Stimulated activated CD8-positive, alpha-beta memory T cell treated with anti-CD3 and anti-CD28 coated beads, Interleukin-12 subunit alpha, Interleukin-12 subunit beta, amount 100 ng/mL, for 24 hours (primary cell): ENCODE data around the gene SSTR3.
"Not testable (repeated sequence)": the region's sequence is repeated elsewhere in the genome, so short reads cannot be mapped to it uniquely, and the experiment has no call there.

ENCODE experiments used
- DNase-seq: peaks from one replicate; pipeline ENCODE4 v3.0.0-alpha.2; 2020; ENCODE audit errors: extremely low read depth

Gene SSTR3

DNA sequence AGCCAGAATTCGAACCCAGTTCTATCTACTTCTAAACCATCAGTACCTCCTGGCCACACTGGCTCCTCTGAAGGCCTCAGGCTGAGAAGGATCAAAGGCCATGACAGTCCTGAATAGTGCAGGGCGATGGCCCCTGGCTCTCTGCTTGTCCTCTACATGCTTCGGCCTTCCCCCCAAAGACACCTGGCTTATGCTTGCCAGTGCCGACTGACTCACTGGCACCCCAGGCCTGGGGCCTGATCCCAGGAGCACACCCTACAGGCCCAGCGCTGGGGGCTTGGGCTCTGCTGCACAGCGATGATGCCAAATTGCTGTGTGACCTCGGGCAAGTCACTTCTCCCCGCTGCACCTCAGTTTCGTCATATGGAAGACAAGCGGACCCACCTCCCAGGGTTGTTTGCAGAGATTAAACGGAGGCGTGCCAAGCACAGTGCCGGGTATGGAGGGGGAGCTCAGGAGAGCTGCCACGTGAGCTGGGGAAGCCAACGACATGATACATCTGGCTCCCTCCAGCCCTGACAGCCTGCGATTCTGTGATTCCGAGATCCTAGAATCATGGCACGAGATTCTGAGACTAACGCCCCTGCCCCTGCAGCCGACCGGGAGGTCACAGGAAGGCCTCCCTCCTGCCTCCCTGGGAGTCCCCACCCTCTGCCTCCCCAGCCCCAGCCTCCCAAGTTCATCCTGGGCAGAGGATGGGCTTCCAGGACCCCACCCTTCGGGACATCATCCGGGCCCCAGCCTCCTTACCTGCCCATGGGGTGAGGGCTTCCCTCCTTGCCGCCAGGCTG, 1.0 kb downstream of the SSTR3 start:
- no peak for DNase-seq

DNA sequence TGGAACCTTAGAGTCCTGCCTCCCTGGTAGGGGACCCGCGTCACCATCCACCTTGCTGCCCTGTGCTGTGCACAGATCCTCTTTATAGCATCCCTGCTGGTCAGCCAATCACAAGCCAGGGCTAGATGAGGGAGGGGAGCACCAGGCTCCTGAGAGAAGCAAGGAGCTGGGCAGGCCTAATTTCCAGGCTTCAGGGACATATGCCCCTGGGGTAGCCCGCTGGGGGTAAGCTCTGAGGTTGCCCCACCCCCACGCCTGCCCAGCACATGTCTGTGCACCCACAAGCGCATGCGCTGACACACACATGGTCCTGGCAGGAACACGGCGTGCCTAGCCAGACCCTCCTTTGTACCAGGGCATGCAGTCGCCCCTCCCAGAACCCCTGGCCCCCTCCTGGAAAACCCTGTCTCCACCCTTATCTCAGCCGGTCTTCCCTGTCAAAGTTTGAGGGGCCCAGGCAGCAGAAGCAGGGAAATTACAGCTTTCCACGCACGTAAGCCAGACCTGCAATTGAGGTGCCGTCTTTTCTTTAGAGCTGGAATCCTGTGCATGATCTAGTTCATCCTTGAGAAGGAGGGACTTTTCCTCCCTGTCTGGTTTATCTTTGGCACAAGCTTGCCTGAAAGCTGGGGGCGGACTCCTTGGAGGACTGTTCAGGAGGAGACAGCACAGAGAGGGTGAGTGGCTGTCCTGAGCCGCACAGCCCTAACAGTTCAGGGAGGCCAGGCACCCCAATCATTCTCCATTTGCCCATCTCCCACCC, 2.1 kb downstream of the SSTR3 start:
- DNase-seq = no peak

- no peak for DNase-seq
Measured at GRCh38 chr22:37209140-37209845, 3.0 kb downstream of the SSTR3 start.

DNA sequence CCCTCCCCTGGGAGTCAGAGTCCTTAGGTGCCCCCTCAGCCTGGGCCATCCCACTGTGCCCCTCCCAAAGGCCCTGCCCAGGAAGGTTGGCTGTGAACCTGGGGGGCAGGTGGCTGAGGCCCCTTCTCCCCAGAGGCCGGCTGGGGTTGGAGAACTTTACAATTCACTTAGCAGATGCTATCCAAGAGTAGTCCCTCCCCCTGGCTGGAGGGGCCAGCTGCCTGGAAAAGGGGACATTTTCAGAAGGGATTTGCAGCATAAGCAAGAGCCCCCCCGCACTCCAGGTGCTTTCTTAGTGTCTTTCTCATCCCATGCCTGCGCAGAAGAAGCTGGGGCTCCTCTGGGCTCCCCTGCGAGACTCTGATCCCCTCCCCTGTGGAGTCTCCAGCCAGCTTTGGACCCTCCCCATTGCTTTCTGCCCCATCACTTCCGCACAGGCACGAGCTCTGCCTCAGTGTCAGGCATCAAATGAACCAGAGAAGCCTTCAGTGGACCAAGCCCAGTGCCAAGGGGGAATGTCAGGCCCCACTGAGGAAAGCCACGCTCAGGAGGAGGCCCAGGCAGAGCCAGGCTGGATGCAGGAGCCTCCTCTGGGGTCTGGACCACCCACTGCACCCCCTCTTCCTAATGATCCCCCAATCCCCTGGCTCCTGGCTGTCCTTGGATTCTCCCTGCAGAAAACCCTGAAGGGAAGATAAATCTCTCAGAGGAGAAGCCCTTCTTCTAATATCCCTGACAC, 3.7 kb downstream of the SSTR3 start:
- DNase-seq = no peak

DNA sequence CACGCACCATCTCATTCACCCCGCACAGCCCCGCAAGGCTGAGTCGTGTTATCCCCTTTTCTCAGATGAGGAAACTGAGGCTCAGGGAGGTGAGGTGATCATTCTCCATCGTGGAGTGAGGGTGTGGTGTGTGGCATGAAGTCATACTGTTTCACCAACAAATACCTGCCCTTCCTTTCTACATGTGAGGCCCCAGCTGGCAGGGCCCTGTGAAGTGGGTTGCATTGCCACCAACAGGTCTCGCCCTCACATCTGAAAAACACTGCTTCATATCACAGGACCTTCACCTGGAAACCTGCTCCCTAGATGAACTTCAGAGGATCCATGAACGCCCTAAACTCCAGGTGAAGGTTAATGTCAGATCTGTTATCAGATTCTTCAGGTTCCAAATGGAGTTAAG, 4.3 kb downstream of the SSTR3 start:
- no peak for DNase-seq

GRCh38 chr22:37206841-37207821, 5.1 kb downstream of the SSTR3 start:
- no peak for DNase-seq

DNA sequence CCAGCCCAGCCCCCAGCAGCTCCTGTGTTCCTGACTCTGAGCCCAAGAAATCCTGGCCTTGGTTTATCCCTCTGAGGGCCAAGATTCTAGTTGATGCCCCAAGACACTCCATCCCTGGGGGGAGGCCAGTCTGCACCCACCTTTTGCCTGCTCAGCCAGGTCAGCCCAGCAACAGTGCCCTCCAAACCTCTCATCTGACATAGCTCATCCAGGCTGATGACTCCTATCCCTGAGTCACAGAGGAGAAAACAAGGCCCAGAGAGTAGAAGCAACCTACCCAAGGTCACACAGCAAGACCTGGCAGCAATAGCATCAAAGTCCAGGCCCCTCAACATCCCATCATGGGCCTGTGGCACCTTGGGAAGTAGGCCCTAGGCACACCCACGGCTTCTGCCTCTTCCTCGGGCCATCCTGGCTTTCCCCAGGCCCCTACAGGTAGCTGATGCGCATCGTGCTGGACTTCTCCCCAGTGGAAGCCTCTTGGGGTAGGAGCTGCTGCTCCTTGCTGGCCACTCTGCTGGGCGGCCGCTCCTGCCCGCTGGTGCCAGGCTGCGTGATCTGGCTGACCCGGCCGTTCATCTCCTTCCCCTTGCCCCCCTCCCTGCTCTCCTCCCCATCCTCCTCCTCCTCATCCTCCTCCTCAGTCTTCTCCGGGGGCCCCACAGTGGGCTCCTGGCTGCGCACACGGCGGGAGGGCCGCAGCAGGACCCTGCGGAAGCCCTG, 6.0 kb downstream of the SSTR3 start:
- no peak for DNase-seq

- DNase-seq = no peak
Measured at GRCh38 chr22:37205046-37205445, 7.2 kb downstream of the SSTR3 start.

DNA sequence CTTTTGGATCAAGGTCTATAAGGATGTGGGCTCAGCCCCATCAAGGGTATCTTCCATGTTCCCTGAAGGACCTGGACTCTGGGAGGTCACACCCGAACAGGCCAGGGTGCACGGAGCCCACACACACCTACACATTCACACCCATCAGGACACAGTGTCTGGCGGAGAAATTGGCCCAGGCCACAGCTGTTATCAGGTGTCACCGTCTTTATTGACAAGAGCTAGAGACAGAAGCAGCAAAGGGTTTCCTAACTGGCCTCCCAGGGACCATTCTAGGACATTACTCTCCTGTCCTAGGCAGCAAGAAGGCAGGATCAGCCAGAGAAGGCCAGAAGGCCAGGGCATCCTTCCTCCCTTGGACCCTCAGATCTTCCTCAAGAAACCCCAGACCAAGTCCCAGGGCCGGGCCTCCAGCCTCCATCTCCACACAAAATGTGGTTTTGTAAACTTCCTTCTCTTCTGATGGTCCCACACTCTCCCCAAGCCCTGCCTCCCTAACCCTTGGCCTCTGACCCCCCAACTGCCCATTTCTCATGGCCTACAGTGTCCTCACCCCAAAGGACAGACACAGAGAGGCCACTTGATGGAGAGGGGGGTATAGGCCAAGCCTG, 8.1 kb downstream of the SSTR3 start:
- DNase-seq = no peak

DNA sequence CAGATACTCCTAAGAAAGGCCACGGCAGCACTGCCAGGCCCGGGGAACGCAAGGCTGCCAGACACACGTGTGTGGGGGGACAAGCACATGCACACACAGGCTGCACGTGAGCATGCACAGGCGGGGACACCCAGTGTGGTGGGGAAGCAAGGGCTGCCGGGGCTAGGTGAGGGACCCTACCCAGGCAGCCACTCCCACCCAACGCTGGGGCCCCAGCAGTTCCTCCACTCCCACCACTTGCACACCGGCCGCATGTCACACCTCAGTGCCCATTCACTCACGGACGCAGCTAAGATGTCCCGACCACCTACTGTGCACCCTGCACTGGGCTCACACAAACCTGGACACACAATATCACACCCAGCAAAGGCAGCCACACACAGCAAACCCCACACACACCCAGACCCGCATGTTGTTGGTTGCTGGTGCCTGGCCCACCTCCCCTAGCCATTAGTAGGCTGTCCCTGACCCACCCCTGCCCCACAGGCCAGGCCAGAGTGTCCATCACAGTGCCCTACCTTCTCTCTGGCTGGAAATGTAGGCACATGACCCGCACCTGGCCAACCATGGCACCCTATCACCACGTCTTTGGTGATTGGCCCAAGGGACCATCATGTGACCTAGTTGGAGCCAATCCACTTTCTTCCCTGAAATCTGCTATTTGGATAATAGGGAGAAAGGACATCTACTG, 8.8 kb downstream of the SSTR3 start:
- no peak for DNase-seq

- no peak for DNase-seq
Measured at GRCh38 chr22:37202716-37203115, 9.6 kb downstream of the SSTR3 start.

- no peak for DNase-seq
Measured at GRCh38 chr22:37202001-37202555, 10.2 kb downstream of the SSTR3 start.

DNA sequence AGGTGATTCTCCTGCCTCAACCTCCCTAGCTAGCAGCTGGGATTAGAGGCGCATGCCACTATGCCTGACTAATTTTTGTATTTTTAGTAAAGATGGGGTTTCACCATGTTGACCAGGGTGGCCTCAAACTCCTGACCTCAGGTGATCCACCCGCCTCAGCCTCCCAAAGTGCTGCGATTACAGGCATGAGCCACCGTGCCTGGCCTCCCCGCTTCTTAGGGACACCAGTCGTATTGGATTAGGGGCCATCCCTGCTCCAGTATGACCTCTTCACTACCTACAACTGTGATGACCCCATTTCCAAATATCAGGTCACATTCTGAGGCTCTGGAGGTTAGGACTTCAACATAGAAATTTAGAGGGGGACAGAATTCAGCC, 10.8 kb downstream of the SSTR3 start:
- not testable (repeated sequence) for DNase-seq

- DNase-seq = no peak
Measured at GRCh38 chr22:37199760-37200108, 12.5 kb downstream of the SSTR3 start.

- peak; percentile 97 for DNase-seq
Measured at GRCh38 chr22:37199103-37199759, 13.0 kb downstream of the SSTR3 start.

GRCh38 chr22:37198258-37199102, 13.8 kb downstream of the SSTR3 start:
- DNase-seq = peak; percentile 80
